Hepatocyte (in vitro differentiated cells): ENCODE data around the gene GMDS.

Experiments
- EZH2 ChIP-seq: fragments of 200-600 bp; sonication (generic); IDR thresholded peaks from 2 replicates; pipeline ENCODE4 v1.6.1; 2016; ENCODE audit warnings: antibody characterized with exemption, mild to moderate bottlenecking, borderline replicate concordance
- EZH2phosphoT487 ChIP-seq: fragments of 200-600 bp; sonication (generic); IDR thresholded peaks from one replicate; pipeline ENCODE4 v1.6.1; 2018; ENCODE audit warnings: antibody characterized with exemption, mild to moderate bottlenecking, low read depth, moderate library complexity; ENCODE audit not compliant: unreplicated experiment, severe bottlenecking
- TF ChIP-seq, protein P1 (sequence below): fragments of 200-600 bp; sonication (generic); IDR thresholded peaks from 2 replicates; pipeline ENCODE4 v1.5.1; 2016; ENCODE audit warnings: antibody characterized with exemption, mild to moderate bottlenecking; ENCODE audit not compliant: poor library complexity

DNA sequence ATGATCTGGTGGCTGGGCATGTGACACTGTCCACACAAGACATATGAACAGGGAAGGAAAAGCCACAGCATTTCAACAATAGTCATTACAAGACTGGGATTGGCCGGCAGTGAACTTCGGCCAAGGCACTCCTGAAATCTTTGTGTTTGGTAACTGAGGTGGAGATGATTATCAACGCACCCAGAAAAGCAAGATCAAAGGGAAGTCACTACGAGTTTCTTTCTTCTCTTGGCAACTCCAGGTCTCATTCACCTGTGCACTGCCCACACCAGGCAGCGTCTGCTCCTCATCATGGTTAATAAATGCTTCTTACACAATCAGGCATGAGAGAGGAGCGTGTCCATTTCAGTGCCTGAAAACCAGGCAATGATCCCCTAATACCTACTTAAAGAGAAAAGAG lies 656.2 kb downstream of the GMDS start:
- TF ChIP-seq, protein P1, sequence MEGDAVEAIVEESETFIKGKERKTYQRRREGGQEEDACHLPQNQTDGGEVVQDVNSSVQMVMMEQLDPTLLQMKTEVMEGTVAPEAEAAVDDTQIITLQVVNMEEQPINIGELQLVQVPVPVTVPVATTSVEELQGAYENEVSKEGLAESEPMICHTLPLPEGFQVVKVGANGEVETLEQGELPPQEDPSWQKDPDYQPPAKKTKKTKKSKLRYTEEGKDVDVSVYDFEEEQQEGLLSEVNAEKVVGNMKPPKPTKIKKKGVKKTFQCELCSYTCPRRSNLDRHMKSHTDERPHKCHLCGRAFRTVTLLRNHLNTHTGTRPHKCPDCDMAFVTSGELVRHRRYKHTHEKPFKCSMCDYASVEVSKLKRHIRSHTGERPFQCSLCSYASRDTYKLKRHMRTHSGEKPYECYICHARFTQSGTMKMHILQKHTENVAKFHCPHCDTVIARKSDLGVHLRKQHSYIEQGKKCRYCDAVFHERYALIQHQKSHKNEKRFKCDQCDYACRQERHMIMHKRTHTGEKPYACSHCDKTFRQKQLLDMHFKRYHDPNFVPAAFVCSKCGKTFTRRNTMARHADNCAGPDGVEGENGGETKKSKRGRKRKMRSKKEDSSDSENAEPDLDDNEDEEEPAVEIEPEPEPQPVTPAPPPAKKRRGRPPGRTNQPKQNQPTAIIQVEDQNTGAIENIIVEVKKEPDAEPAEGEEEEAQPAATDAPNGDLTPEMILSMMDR: no peak
- TF ChIP-seq EZH2phosphoT487 (no peak), EZH2 (no peak)
